DOHH2 (cell line): Measurements from ENCODE around the gene BICRA.

Experiments used
- H3F3A ChIP-seq: fragments of 200-600 bp; sonication (generic), shearing (Covaris generic); 2 replicates; pipeline ENCODE4 v1.6.0; 2016; ENCODE audit warnings: antibody characterized with exemption, mild to moderate bottlenecking; ENCODE audit not compliant: control insufficient read depth, insufficient read depth
- H3K27ac ChIP-seq: fragments of 200-600 bp; sonication (generic); 2 replicates; pipeline ENCODE4 v1.5.1; 2014; ENCODE audit warnings: low read depth, mild to moderate bottlenecking, low read length, moderate library complexity
- H3K27me3 ChIP-seq: fragments of 200-600 bp; sonication (generic); 2 replicates; pipeline ENCODE4 v1.6.1; 2014; ENCODE audit warnings: mild to moderate bottlenecking, low read length, mixed read lengths; ENCODE audit not compliant: control insufficient read depth
- H3K36me3 ChIP-seq: fragments of 200-600 bp; sonication (generic); 2 replicates; pipeline ENCODE4 v1.6.1; 2014; ENCODE audit warnings: mild to moderate bottlenecking, low read length, moderate library complexity, mixed read lengths; ENCODE audit not compliant: control insufficient read depth
- H3K4me1 ChIP-seq: fragments of 200-600 bp; sonication (generic); 2 replicates; pipeline ENCODE4 v1.6.1; 2014; ENCODE audit warnings: mild to moderate bottlenecking, low read length, mixed read lengths; ENCODE audit not compliant: control insufficient read depth
- H3K4me2 ChIP-seq: fragments of 200-600 bp; sonication (generic); 2 replicates; pipeline ENCODE4 v1.6.0; 2014; ENCODE audit warnings: mild to moderate bottlenecking, low read length, moderate library complexity
- H3K4me3 ChIP-seq: fragments of 200-600 bp; sonication (generic); 2 replicates; pipeline ENCODE4 v1.5.1; 2014; ENCODE audit warnings: mild to moderate bottlenecking, low read length, mixed read lengths
- H3K79me2 ChIP-seq: fragments of 200-600 bp; sonication (generic); 2 replicates; pipeline ENCODE4 v1.6.1; 2014; ENCODE audit warnings: mild to moderate bottlenecking, low read length, mixed read lengths; ENCODE audit not compliant: control insufficient read depth
- H3K9me2 ChIP-seq: fragments of 200-600 bp; sonication (generic); replicated peaks from 2 replicates; pipeline ENCODE4 v1.6.1; 2014; ENCODE audit warnings: mild to moderate bottlenecking, low read length, mixed read lengths; ENCODE audit not compliant: control insufficient read depth
- H3K9me3 ChIP-seq: fragments of 200-600 bp; sonication (generic); 2 replicates; pipeline ENCODE4 v1.6.1; 2014; ENCODE audit warnings: antibody characterized with exemption, low read length, mixed read lengths; ENCODE audit not compliant: control insufficient read depth, insufficient read depth
- H4K20me1 ChIP-seq: fragments of 200-600 bp; sonication (generic); 2 replicates; pipeline ENCODE4 v1.6.0; 2014; ENCODE audit warnings: low read depth, mild to moderate bottlenecking, antibody characterized with exemption, low read length, moderate library complexity; ENCODE audit not compliant: control insufficient read depth, insufficient read depth
- EZH2phosphoT487 ChIP-seq: fragments of 200-600 bp; sonication (generic); IDR thresholded peaks from 2 replicates; pipeline ENCODE4 v1.6.1; 2017; ENCODE audit warnings: borderline replicate concordance, mild to moderate bottlenecking, antibody characterized with exemption, low read length, moderate library complexity, mixed read lengths
- TF ChIP-seq, protein P1 (sequence below): fragments of 200-600 bp; sonication (generic); IDR thresholded peaks from one replicate; pipeline ENCODE4 v1.5.1; 2014; ENCODE audit warnings: antibody characterized with exemption, mild to moderate bottlenecking, low read depth, low read length; ENCODE audit not compliant: poor library complexity, severe bottlenecking

BICRA gene

DNA sequence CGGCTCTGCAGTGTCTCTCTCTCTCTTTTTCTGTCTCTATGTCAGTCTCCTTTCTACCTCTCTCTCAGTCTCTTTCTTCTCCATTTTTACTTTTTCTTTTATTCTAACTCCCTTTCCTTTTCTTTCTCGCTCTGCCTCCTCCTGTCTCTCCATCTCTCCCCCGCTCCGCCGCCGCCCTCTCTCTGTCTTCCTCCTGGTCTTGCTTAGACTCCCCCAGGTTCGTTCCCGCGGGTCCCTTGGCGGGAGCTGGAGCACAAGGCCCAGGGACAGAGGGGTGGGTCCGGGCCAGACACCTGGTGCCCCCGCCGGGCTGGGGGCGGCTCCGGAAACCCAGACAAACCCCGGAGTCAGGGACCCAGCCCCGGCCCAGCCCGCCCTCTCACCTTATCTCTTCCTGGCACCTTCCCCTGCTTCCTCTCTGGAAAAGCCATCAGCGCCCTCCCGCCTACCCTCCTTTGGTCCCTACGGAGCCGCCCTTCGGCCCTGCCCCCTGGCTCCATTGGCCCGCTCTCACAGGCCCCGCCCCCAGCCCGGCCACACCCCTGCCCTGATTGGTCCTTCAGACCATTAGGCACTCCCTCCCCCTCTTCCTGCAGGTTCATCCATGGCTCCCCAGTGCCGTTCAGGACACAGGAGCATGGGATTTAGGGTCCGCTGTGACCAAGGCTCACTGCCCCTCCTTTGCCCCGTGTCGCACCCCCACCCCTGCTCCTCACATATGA lies 121.0 kb downstream of the BICRA start:
- H4K20me1 ChIP-seq = no peaks in the 10 kb centered on the region
- H3K27me3 ChIP-seq = peaks cover 6% of the 10 kb centered on the region; the same call in 1 of the 2 replicates
- H3K9me3 ChIP-seq = no peaks in the 10 kb centered on the region
- no peak overlapping the region for H3K4me2 ChIP-seq
- H3K79me2 ChIP-seq = no peaks in the 10 kb centered on the region
- peaks cover 8% of the 10 kb centered on the region; the same call in 1 of the 2 replicates for H3K4me1 ChIP-seq
- no peaks in the 10 kb centered on the region for H3K9me2 ChIP-seq
- H3K27ac ChIP-seq = no peak overlapping the region
- no peak for TF ChIP-seq EZH2phosphoT487
- TF ChIP-seq, protein P1, sequence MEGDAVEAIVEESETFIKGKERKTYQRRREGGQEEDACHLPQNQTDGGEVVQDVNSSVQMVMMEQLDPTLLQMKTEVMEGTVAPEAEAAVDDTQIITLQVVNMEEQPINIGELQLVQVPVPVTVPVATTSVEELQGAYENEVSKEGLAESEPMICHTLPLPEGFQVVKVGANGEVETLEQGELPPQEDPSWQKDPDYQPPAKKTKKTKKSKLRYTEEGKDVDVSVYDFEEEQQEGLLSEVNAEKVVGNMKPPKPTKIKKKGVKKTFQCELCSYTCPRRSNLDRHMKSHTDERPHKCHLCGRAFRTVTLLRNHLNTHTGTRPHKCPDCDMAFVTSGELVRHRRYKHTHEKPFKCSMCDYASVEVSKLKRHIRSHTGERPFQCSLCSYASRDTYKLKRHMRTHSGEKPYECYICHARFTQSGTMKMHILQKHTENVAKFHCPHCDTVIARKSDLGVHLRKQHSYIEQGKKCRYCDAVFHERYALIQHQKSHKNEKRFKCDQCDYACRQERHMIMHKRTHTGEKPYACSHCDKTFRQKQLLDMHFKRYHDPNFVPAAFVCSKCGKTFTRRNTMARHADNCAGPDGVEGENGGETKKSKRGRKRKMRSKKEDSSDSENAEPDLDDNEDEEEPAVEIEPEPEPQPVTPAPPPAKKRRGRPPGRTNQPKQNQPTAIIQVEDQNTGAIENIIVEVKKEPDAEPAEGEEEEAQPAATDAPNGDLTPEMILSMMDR = no peak
- no peaks in the 10 kb centered on the region for H3K36me3 ChIP-seq
- H3F3A ChIP-seq = no peaks in the 10 kb centered on the region
- no peak overlapping the region for H3K4me3 ChIP-seq

DNA sequence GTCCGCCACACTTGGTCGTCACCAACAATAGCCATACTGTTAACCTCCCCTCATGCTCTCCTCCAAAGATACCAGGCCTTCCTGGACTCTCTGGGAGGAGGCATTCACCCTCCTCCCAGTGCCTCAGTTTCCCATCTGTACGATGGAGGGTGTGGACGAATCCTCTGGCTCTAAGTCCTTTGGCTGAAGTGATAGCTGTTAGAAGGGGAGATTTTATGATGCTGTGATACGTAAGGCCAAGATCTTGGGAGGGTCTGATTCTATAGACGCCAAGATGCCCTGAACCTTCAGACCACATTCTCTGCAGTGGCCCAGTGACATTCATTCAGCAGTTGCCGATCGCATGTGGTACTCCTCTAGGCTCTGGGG lies 121.6 kb downstream of the BICRA start:
- Histone ChIP-seq H3K9me2 (no peaks in the 10 kb centered on the region), H3K27me3 (peaks cover 6% of the 10 kb centered on the region; the same call in 1 of the 2 replicates), H4K20me1 (no peaks in the 10 kb centered on the region), H3K4me2 (no peak overlapping the region), H3K79me2 (no peaks in the 10 kb centered on the region), H3F3A (no peaks in the 10 kb centered on the region), H3K9me3 (no peaks in the 10 kb centered on the region), H3K27ac (no peak overlapping the region), H3K4me3 (no peak overlapping the region), H3K4me1 (peaks cover 8% of the 10 kb centered on the region; the same call in 1 of the 2 replicates), H3K36me3 (no peaks in the 10 kb centered on the region)
- TF ChIP-seq EZH2phosphoT487 = no peak
- TF ChIP-seq, protein P1 = no peak

DNA sequence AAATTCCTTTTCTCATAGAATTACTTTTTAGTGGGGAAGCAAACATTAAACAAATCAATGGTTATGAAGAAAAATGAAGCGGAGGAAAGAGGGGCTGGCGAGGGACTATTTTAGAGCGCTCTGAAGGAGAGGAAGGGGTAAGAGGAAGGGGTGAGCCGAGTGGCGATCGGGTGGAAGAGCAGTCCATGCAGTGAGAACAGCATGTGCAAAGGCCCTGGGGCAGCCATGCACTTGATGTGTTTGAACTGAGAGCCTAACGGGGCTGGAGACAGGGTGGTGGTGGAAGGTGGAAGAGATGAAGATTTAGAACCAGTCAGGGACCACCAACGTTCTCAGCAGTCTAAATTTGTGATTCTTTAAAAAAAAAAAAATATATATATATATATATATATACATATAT lies 122.0 kb downstream of the BICRA start:
- Histone ChIP-seq H3K27ac (no peak overlapping the region), H3K4me1 (peaks cover 8% of the 10 kb centered on the region; the same call in 1 of the 2 replicates), H3F3A (no peaks in the 10 kb centered on the region), H3K9me3 (no peaks in the 10 kb centered on the region), H4K20me1 (no peaks in the 10 kb centered on the region), H3K4me3 (no peak overlapping the region), H3K4me2 (no peak overlapping the region), H3K79me2 (no peaks in the 10 kb centered on the region), H3K36me3 (no peaks in the 10 kb centered on the region), H3K27me3 (peaks cover 6% of the 10 kb centered on the region; the same call in 1 of the 2 replicates), H3K9me2 (no peaks in the 10 kb centered on the region)
- TF ChIP-seq, protein P1 = no peak
- TF ChIP-seq EZH2phosphoT487 = no peak
